GM18507 (cell line): ENCODE measurements around the gene ITPKC.

Experiments
- DNase-seq: peaks from one replicate; pipeline ENCODE4 v3.0.0; 2011; ENCODE audit warnings: low read depth; ENCODE audit not compliant: insufficient read length; ENCODE audit errors: extremely low spot score
- FAIRE-seq: peaks from 2 replicates; lab custom pipeline; 2011; peaks lifted over from hg19 to GRCh38; lab: Jason Lieb, UNC

The ITPKC gene

GRCh38 chr19:40716482-40717324 lies at the start of gene ITPKC, which contains the start of gene COQ8B:
Gene ITPKC (plus strand): TSS chr19:40717112. CDS start chr19:40717136, 24 bp downstream.
Gene COQ8B (minus strand): TSS chr19:40716886. CDS start chr19:40714632, 2,254 bp downstream.
- peak; percentile 93 for FAIRE-seq
- DNase-seq: peak; percentile 90

DNA sequence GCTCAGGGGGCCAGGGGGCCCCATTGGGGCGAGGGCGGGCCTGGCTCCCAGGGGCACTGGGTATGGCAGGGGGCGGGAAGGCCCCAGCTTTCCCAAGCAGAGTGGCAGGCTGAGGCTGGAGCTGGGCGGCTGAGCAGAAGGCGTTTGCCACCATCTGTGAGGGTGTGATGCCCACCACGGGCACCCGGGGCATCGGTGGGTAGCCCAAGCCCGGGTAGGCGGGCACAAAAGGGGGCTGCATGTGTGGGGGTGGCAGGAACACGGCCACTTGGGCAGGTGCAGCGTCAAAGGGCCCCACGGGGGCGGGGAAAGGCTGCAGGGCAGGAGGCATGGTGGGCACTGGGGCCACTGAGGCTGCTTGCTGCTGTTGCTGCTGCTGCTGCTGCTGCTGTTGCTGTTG lies 49.3 kb upstream of the ITPKC start:
- FAIRE-seq: no peak

DNA sequence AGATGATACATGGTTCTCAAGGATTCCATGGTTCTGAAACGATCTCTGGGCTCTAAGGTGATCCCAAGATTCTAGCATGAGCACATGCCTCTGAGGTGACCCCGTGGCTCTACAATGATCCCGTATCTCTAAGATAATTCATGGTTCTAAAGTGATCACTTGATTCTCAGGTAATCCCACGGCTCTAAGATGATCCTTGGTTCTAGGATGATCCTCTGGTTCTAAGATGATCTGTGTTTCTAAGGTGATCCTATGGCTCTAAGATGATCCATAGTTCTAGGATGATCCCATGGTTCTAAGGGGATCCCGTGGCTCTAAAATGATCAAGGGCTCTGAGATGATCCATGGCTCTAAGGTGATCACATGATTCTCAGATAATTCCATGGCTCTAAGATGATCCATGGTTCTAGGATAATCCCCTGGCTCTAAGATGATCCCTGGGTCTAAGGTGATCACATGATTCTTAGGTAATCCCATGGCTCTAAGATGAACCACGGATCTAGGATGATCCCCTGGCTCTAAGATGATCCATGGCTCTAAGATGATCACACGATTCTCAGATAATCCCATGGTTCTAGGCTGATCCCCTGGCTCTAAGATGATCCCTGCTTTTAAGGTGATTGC lies 47.8 kb upstream of the ITPKC start:
- FAIRE-seq (no peak), DNase-seq (no peak)

More for the DNA sequence above, 49.3 kb upstream of the ITPKC start:
- DNase-seq: no peak

DNA sequence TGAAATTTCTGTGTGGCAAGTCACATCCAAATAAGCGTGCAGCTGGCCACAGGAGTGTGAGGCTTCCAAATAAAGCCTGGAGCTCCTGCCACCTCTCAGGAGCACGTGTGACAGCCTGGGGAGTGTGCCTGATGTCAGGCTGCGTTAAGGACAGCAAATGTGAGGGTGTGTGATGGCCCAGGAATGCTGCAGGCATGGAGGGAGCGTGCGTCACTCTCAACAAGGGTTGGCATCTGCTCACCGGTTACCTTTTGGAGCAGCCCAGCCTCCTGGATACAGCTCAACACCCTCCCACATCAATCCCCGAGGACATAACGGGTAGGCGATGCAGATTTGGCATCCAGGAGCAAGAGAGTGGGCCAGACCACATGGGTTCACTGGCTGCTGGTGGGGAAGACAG lies 45.5 kb upstream of the ITPKC start:
- FAIRE-seq: no peak
- no peak for DNase-seq

DNA sequence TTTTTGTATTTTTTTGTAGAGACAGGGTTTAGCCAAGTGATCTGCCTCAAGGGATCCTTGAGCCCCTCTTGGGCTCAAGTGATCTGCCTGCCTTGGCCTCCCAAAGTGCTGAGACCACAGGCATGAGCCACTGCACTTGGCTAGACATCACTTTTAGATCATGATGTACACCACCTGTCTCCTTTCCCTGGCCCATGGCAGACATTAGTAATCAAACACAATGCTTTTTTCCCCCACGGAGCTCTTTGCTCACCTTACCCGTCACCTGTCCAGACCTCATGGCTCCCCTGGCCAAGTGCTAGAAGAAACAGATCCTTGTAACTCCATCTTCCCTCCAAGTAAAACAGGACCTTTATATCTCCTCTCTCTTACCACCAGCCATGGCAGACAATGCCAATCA lies 44.9 kb upstream of the ITPKC start:
- FAIRE-seq (no peak), DNase-seq (no peak)

- FAIRE-seq (no peak), DNase-seq (no peak)
These were observed 44.2 kb upstream of the ITPKC start for GRCh38 chr19:40672573-40673299.

DNA sequence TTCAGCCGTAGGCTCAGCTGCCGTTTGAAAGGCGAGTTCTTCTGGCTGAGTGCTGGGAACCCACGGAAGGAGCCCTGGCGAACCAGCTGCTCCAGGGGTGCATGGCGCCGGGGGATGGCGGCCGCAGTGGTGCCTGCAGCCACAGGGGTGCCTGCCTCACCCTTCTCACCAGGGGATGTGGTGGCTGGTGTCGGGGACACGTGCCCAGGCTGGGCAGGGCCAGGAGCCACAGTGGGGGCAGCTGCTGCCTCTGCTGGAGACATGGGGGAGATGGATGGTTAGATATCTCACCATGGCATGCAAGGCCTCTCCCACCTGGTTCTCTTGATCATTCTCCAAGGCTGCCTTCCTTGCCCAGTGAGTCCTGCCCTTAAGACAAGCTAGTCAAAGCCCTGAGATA lies 43.5 kb upstream of the ITPKC start:
- FAIRE-seq: no peak
- no peak for DNase-seq

- FAIRE-seq (no peak), DNase-seq (no peak)
These were observed 42.6 kb upstream of the ITPKC start for GRCh38 chr19:40674291-40674690.

DNA sequence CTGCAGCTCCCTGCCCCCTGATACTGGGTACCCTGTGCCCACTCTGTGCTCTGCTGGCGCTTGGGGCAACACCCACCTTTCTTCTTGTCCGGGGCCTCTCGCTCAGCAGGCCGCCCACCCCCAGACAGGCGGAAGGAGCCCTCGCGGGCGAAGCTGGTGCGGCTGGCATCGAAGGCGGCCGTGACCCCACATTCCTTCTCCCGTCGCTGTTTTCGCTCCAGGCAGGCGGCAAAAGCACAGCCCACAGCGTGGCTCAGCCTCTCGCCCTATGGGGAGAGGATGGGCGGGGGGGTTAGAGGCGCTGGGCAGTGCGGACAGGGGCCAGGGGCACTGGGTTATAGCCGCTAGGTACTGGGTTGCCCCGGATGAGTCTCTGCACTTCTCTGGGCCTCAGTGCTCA lies 39.8 kb upstream of the ITPKC start:
- FAIRE-seq (no peak), DNase-seq (no peak)

DNA sequence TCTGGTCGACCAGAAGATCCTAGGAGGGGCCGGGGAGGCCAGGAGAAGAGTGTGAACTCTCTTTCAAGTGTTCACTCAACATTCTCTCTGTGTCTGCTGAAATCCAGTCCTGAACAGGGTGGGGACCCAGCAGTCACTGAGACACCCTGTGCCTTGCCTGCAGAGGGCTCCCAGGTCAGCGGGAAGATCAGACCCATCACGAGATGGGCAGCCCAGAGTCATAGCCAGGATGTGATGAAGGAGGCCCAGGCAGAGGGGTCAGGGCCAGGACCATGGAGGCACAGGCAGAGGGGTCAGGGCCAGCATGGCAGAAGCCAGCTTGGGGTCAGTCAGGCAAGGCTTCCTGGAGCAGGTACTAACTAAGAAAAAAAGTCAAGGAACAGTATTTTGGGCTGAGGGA lies 35.9 kb upstream of the ITPKC start:
- FAIRE-seq (no peak), DNase-seq (no peak)

DNA sequence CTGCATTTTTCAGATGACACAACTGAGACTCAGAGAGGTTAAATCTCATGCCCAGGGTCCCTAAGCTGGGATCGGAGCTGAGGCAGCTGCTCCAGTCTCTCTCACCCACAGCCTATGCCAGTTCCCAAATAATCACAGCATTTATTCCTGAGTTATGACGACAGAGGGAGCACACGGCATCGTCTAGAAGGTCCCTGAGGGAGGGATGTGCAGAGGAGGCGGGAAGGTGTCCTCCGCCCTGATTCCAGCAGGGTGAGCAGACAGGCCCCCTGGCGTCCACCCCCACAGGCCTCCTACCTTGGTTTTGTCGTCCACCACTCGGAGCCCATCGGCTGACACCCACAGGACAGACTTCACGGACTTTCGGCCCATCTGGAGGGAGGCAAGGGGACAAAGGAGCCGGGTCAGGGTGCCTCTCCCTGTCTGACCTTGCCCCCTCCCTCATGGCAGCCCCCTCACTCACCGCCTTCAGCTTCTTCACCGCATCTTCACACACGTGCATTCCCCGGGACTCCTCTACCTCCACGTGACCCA lies 34.4 kb upstream of the ITPKC start:
- DNase-seq (no peak), FAIRE-seq (no peak)

DNA sequence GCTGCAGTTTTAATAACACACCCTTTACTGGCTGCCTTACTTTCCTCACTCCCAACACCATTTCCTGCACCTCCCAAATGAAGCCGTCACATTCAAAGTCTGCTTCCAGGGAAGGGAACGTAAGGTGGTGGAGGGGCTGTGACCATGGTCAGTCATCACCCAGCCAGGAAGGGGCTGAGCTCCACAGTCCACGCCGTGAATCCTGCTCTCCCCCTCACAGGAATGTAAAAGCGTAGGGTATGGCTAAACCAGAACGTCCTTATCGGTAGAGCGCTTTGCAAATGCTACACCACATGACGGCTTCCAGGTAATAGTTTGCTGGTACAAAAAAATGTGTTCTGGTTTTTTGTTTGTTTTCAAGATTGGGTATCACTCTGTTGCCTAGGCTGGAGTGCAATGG lies 33.5 kb upstream of the ITPKC start:
- no peak for DNase-seq
- no peak for FAIRE-seq

- FAIRE-seq (no peak), DNase-seq (no peak)
These were observed 32.6 kb upstream of the ITPKC start for GRCh38 chr19:40684280-40684679.

GRCh38 chr19:40685016-40685526 lies 31.8 kb upstream of the ITPKC start:
- no peak for FAIRE-seq

DNA sequence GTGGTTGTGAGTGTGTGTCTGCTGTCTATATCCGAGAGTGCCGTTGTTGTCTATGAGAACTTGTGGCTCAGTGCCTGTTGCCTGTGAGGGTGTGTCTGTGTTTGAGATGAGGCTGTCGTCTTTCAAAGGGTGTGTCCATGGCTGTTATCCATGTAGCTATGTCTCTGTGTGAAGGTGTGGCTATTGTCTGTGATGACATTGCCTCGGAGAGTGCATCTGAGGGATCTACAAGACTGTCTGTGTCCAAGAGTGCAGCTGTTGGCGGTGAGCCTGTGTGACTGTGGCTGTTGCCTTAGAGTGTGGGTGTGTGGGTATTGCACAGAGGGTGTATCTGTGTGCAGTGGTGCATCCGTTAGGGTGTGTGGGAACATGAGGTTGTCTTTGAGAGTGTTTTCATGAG lies 31.3 kb upstream of the ITPKC start:
- DNase-seq: no peak
- no peak for FAIRE-seq

More at GRCh38 chr19:40685016-40685526, 31.8 kb upstream of the ITPKC start:
- no peak for DNase-seq

GRCh38 chr19:40686882-40687524 lies 29.9 kb upstream of the ITPKC start:
- DNase-seq: no peak
- FAIRE-seq: no peak

DNA sequence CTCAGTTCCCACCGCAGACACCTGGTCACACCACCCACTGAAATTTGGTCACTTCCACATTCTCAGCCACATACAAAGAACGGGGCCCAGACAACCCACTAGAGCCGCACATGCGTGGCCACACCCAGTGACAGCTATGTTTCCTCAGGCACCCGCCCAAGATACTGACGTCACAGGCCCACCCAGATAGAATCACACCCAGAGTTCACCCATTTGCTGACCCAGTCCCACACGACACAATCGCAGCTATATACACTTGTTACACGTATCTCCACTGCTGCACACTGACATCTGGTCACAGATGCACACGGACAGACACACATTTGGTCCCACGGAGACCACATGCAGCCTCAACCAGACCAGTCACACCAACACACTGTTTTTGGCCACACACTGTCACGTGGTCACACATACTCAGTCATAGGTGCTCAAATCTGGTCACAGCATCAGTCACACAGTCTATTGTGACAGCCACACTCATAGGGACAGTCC lies 29.3 kb upstream of the ITPKC start:
- peak; percentile 76 for FAIRE-seq

DNA sequence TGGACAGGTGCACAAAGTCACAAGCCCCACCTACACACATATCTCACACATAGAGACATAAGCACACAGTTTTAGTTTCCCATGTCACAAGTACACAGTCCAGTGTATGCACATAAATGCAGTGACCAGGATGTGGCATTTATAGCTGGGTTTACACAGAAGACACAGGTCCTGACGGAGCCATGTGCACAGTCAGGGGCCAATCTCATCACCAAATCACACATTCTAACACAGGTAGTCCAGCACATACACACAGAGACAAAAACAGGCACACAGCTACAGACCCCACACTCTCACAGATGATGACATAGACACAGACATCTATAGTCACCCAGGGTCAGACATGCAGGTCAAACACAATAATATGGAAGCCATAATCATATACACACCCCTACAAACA lies 28.6 kb upstream of the ITPKC start:
- DNase-seq (no peak), FAIRE-seq (no peak)

More for the DNA sequence above, 29.3 kb upstream of the ITPKC start:
- DNase-seq: no peak

- no peak for FAIRE-seq
These were observed 27.9 kb upstream of the ITPKC start for GRCh38 chr19:40688987-40689338.

More at GRCh38 chr19:40688987-40689338, 27.9 kb upstream of the ITPKC start:
- no peak for DNase-seq
